G401.6 (cell line): Measurements from ENCODE around the gene CUBN.

Experiments
- FAIRE-seq: peaks from 2 replicates; lab custom pipeline; 2012; peaks lifted over from hg19 to GRCh38; lab: Jason Lieb, UNC

CUBN gene

GRCh38 chr10:16987976-16988610, 141.5 kb downstream of the CUBN start:
- FAIRE-seq, result no peak

GRCh38 chr10:16987206-16987621, 142.4 kb downstream of the CUBN start:
- FAIRE-seq, result no peak

- FAIRE-seq, result no peak
Measured at GRCh38 chr10:16986406-16987205, 143.0 kb downstream of the CUBN start.

GRCh38 chr10:16986082-16986405, 143.6 kb downstream of the CUBN start:
- no peak for FAIRE-seq

GRCh38 chr10:16984242-16984641, 145.4 kb downstream of the CUBN start:
- FAIRE-seq, result no peak

GRCh38 chr10:16976803-16977202, 152.8 kb downstream of the CUBN start:
- FAIRE-seq, result no peak

GRCh38 chr10:16975188-16975587, 154.4 kb downstream of the CUBN start:
- no peak for FAIRE-seq

GRCh38 chr10:16968416-16969041, 161.1 kb downstream of the CUBN start:
- FAIRE-seq, result no peak

GRCh38 chr10:16967866-16968415, 161.7 kb downstream of the CUBN start:
- no peak for FAIRE-seq

GRCh38 chr10:16966991-16967865, 162.4 kb downstream of the CUBN start:
- no peak for FAIRE-seq

GRCh38 chr10:16965740-16966447, 163.7 kb downstream of the CUBN start:
- no peak for FAIRE-seq

- FAIRE-seq, result no peak
Measured at GRCh38 chr10:16965344-16965616, 164.3 kb downstream of the CUBN start.

GRCh38 chr10:16964576-16965343, 164.9 kb downstream of the CUBN start:
- no peak for FAIRE-seq

GRCh38 chr10:16960551-16960950, 169.1 kb downstream of the CUBN start:
- FAIRE-seq, result no peak

- no peak for FAIRE-seq
Measured at GRCh38 chr10:16957038-16957437, 172.6 kb downstream of the CUBN start.

GRCh38 chr10:16954280-16955030, 175.2 kb downstream of the CUBN start:
- no peak for FAIRE-seq

- no peak for FAIRE-seq
Measured at GRCh38 chr10:16953270-16953669, 176.3 kb downstream of the CUBN start.

GRCh38 chr10:16952610-16953009, 177.0 kb downstream of the CUBN start:
- FAIRE-seq, result no peak

- FAIRE-seq, result no peak
Measured at GRCh38 chr10:16952080-16952479, 177.5 kb downstream of the CUBN start.
